ENCODE data around the gene RAB11FIP4.

DNA sequence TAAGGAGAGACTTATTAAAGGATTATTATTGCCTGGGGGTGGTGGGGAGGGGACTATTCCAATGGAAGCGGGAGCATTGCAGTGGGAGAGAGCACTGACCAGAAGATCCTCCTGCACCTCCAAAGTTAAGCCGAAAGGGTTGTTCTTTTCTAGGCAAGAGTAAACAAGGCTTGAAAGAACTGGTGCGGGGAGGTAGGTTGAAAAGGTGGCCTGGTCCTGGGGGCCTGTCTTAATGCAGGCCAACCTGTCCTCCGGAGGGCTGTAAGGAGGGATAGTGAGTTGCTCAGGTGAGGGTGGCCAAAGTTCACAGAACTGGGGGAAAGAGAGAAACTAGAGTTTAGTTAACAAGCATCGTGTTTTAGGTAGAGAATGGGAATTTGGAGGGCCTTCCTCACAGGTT lies 65.3 kb downstream of the RAB11FIP4 start:
- TF ChIP-seq, protein P1, sequence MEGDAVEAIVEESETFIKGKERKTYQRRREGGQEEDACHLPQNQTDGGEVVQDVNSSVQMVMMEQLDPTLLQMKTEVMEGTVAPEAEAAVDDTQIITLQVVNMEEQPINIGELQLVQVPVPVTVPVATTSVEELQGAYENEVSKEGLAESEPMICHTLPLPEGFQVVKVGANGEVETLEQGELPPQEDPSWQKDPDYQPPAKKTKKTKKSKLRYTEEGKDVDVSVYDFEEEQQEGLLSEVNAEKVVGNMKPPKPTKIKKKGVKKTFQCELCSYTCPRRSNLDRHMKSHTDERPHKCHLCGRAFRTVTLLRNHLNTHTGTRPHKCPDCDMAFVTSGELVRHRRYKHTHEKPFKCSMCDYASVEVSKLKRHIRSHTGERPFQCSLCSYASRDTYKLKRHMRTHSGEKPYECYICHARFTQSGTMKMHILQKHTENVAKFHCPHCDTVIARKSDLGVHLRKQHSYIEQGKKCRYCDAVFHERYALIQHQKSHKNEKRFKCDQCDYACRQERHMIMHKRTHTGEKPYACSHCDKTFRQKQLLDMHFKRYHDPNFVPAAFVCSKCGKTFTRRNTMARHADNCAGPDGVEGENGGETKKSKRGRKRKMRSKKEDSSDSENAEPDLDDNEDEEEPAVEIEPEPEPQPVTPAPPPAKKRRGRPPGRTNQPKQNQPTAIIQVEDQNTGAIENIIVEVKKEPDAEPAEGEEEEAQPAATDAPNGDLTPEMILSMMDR (IDR thresholded peaks at IDR 0.05), result no peak
- no peak for TF ChIP-seq TCF7L2 (IDR thresholded peaks at IDR 0.05; ENCODE audit: low read depth, low read length)
